K562 (cell line): ENCODE data around the gene SMAP2. TPM values are rescaled to one million over a fixed set of nuclear protein-coding genes. Genes with fewer than 3 reads are reported as not detected.

Experiments used
- ASH1L ChIP-seq: fragments of 450-650 bp; IDR thresholded peaks from 2 replicates; pipeline ENCODE4 v1.6.1; 2018; ENCODE audit warnings: borderline replicate concordance, mild to moderate bottlenecking, low read depth; ENCODE audit not compliant: partially characterized antibody
- C11orf30 ChIP-seq: fragments of 450-650 bp; IDR thresholded peaks from 2 replicates; pipeline ENCODE4 v1.6.1; 2016; ENCODE audit warnings: low read depth, mild to moderate bottlenecking
- ESRRA ChIP-seq: fragments of 450-650 bp; IDR thresholded peaks from 2 replicates; pipeline ENCODE4 v1.6.1; 2014; ENCODE audit warnings: low read depth, mild to moderate bottlenecking, moderate library complexity, borderline replicate concordance
- FIP1L1 ChIP-seq: fragments of 200-400 bp; formaldehyde crosslinking; IDR thresholded peaks from 2 replicates; pipeline ENCODE4 v1.6.1; 2018; ENCODE audit warnings: mild to moderate bottlenecking, low read depth, low read length; ENCODE audit not compliant: poor library complexity, severe bottlenecking
- HMGN3 ChIP-seq: IDR thresholded peaks from 2 replicates; pipeline ENCODE4 v1.6.1; 2011; ENCODE audit warnings: borderline replicate concordance, low read depth, mild to moderate bottlenecking, mixed read lengths, low read length; ENCODE audit not compliant: insufficient read length; ENCODE audit errors: extremely low read depth
- KAT8 ChIP-seq: fragments of 450-650 bp; IDR thresholded peaks from 2 replicates; pipeline ENCODE4 v1.6.1; 2016; ENCODE audit warnings: low read depth, mild to moderate bottlenecking
- L3MBTL2 ChIP-seq: fragments of 450-650 bp; IDR thresholded peaks from 2 replicates; pipeline ENCODE4 v1.6.1; 2016; ENCODE audit warnings: mild to moderate bottlenecking, moderate library complexity
- SRSF1 ChIP-seq: fragments of 200-400 bp; formaldehyde crosslinking; IDR thresholded peaks from 2 replicates; pipeline ENCODE4 v1.6.1; 2017; ENCODE audit warnings: mild to moderate bottlenecking, low read depth, low read length, moderate library complexity
- TRIM28 ChIP-seq: fragments of 450-650 bp; IDR thresholded peaks from 2 replicates; pipeline ENCODE4 v1.6.1; 2017
- TSC22D4 ChIP-seq: fragments of 450-650 bp; IDR thresholded peaks from 2 replicates; pipeline ENCODE4 v1.6.1; 2016; ENCODE audit warnings: missing genetic modification characterization, missing biosample characterization, control low read depth
- ZBTB7A ChIP-seq: IDR thresholded peaks from 2 replicates; pipeline ENCODE4 v1.6.1; 2011; ENCODE audit warnings: low read depth, mild to moderate bottlenecking, low read length, moderate library complexity, borderline replicate concordance; ENCODE audit not compliant: control insufficient read depth
- ZFP1 ChIP-seq: fragments of 450-650 bp; formaldehyde crosslinking; IDR thresholded peaks from 2 replicates; pipeline ENCODE4 v1.4.0; 2020; ENCODE audit warnings: mild to moderate bottlenecking, mixed read lengths
- ZKSCAN8 ChIP-seq: fragments of 200-800 bp; sonication (Bioruptor generic); IDR thresholded peaks from 2 replicates; pipeline ENCODE4 v1.6.1; 2016; ENCODE audit warnings: missing genetic modification characterization, missing compliant biosample characterization
- ZNF124 ChIP-seq: sonication (generic); formaldehyde crosslinking; IDR thresholded peaks from 2 replicates; pipeline ENCODE4 v1.8.1; 2022; ENCODE audit warnings: missing genetic modification reagents
- ZNF274 ChIP-seq: IDR thresholded peaks from 2 replicates; pipeline ENCODE4 v1.6.1; 2011; ENCODE audit warnings: low read depth, mild to moderate bottlenecking, low read length, moderate library complexity, borderline replicate concordance
- ZNF316 ChIP-seq: fragments of 450-650 bp; IDR thresholded peaks from 2 replicates; pipeline ENCODE4 v1.6.1; 2016
- polyA plus RNA-seq, 8 experiments: library from polyadenylated mRNA; depleted of rRNA in 4 of 8; stranded (reverse) in 5 of 8; unstranded in 3 of 8; fragments of >200 nt; fragmentation: Nextera tagmentation in 2 of 8; fragmentation: Illumina TruSeq in 1 of 8; extraction: Ambion mirVana in 2 of 8; extraction: Trizol in 1 of 8; gene quantifications; 2 replicates each; pipeline versions ENCODE4 v1.2.1 to v1.2.3, GENCODE V29; 2011 to 2014; ENCODE audit warnings: inconsistent platforms in 1 of 8, missing spikeins in 1 of 8
- total RNA-seq, 7 experiments: library from RNA; depleted of rRNA in 6 of 7; stranded (reverse); fragments of >200 nt in 6 of 7; fragmentation: Illumina TruSeq in 2 of 7; extraction: Trizol in 2 of 7; gene quantifications; 2 replicates each; pipeline versions ENCODE4 v1.2.1 to v1.2.3, GENCODE V29; 2011 to 2021; ENCODE audit warnings: low replicate concordance in 1 of 7
- TF ChIP-seq, protein P1 (sequence below): fragments of 450-650 bp; IDR thresholded peaks from one replicate; pipeline ENCODE4 v1.6.1; 2018; ENCODE audit warnings: mild to moderate bottlenecking, moderate library complexity; ENCODE audit not compliant: partially characterized antibody
- TF ChIP-seq, protein P2 (sequence below): sonication (generic); formaldehyde crosslinking; IDR thresholded peaks from 2 replicates; pipeline ENCODE4 v1.8.0; 2022; ENCODE audit warnings: missing genetic modification reagents, mild to moderate bottlenecking, moderate library complexity, borderline replicate concordance
- TF ChIP-seq, protein P3 (sequence below): sonication (generic); formaldehyde crosslinking; IDR thresholded peaks from 2 replicates; pipeline ENCODE4 v1.8.0; 2022; ENCODE audit warnings: mild to moderate bottlenecking, missing genetic modification reagents
- TF ChIP-seq, protein P4 (sequence below), 2 experiments: fragments of 450-650 bp in 1 of 2; IDR thresholded peaks; 2 replicates each; pipeline ENCODE4 v1.6.1; 2011 to 2017; ENCODE audit warnings: low read depth in 2 of 2, antibody characterized with exemption in 1 of 2, borderline replicate concordance in 1 of 2, low read length in 1 of 2, mild to moderate bottlenecking in 1 of 2, mixed read lengths in 1 of 2; ENCODE audit not compliant: control insufficient read depth in 1 of 2

Gene SMAP2
- total and polyA plus RNA-seq, 9 of the 15 experiments (the other 6 are each of a cell fraction or from before 2014, with no cell fraction given) = 38.7 to 212 (median 94.1) TPM

DNA sequence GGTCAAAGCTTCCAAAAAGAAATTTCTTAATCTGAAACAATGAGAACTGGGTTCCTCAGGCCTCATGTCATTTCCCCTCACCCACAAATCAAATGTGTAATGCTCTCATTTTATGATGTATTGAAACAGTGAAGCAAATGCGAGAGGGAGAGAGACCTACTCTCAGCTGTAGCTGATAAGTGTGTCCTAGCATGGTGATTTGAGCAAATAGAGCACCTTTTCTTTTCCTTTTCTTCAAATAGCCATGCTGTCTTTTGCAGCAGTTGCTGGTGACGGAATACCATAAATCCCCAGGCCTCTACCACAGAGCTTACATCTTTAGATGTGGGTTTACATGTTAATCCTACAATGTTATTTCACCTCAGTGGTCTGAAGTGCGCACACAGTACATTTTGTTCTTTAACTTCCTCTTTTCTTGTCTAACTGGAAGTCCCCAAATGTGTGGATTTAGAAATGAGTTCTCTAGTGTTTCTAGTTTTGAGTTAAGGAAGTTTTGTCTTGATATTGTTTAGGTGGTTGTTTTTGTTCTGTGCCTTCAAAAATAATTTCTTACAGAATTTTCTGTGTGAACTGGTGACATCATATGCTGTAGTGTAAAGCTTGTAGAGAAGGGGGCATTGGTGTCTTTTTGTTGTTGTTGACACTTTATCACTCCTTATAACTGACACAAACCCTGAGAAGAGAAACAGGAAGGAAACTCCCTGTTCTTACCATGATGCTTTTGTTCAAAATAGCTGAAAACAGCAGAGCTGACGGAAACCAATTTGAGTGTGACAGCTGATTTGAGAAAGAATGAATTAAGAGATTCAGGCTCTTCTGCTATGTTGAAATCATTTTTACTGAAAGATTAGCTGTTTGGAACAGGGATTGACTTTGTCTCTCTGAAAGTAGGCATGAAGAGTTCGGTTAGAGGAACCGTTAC lies 12.2 kb downstream of the SMAP2 start (continued):
- TF ChIP-seq, protein P1, sequence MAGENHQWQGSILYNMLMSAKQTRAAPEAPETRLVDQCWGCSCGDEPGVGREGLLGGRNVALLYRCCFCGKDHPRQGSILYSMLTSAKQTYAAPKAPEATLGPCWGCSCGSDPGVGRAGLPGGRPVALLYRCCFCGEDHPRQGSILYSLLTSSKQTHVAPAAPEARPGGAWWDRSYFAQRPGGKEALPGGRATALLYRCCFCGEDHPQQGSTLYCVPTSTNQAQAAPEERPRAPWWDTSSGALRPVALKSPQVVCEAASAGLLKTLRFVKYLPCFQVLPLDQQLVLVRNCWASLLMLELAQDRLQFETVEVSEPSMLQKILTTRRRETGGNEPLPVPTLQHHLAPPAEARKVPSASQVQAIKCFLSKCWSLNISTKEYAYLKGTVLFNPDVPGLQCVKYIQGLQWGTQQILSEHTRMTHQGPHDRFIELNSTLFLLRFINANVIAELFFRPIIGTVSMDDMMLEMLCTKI = no peak
- TF ChIP-seq C11orf30 (no peak), SRSF1 (no peak), ESRRA (0 out of 2 replicates have a peak, but pooled peaks have one; percentile 28), TRIM28 (no peak), ASH1L (no peak), ZFP1 (CRISPR knock-in tag) (no peak), FIP1L1 (no peak), ZKSCAN8 (CRISPR knock-in tag) (peak; percentile 52; the same call in 1 of the 2 replicates), ZBTB7A (no peak), L3MBTL2 (peak; percentile 24; the same call in 1 of the 2 replicates), ZNF274 (no peak), TSC22D4 (tag) (no peak), HMGN3 (no peak), KAT8 (no peak), ZNF124 (CRISPR knock-in tag) (no peak), ZNF316 (no peak)
- TF ChIP-seq, protein P2, sequence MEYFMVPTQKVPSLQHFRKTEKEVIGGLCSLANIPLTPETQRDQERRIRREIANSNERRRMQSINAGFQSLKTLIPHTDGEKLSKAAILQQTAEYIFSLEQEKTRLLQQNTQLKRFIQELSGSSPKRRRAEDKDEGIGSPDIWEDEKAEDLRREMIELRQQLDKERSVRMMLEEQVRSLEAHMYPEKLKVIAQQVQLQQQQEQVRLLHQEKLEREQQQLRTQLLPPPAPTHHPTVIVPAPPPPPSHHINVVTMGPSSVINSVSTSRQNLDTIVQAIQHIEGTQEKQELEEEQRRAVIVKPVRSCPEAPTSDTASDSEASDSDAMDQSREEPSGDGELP (CRISPR knock-in tag) = no peak
- TF ChIP-seq, protein P3, sequence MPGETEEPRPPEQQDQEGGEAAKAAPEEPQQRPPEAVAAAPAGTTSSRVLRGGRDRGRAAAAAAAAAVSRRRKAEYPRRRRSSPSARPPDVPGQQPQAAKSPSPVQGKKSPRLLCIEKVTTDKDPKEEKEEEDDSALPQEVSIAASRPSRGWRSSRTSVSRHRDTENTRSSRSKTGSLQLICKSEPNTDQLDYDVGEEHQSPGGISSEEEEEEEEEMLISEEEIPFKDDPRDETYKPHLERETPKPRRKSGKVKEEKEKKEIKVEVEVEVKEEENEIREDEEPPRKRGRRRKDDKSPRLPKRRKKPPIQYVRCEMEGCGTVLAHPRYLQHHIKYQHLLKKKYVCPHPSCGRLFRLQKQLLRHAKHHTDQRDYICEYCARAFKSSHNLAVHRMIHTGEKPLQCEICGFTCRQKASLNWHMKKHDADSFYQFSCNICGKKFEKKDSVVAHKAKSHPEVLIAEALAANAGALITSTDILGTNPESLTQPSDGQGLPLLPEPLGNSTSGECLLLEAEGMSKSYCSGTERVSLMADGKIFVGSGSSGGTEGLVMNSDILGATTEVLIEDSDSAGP (CRISPR knock-in tag) = no peak
- TF ChIP-seq, protein P4, sequence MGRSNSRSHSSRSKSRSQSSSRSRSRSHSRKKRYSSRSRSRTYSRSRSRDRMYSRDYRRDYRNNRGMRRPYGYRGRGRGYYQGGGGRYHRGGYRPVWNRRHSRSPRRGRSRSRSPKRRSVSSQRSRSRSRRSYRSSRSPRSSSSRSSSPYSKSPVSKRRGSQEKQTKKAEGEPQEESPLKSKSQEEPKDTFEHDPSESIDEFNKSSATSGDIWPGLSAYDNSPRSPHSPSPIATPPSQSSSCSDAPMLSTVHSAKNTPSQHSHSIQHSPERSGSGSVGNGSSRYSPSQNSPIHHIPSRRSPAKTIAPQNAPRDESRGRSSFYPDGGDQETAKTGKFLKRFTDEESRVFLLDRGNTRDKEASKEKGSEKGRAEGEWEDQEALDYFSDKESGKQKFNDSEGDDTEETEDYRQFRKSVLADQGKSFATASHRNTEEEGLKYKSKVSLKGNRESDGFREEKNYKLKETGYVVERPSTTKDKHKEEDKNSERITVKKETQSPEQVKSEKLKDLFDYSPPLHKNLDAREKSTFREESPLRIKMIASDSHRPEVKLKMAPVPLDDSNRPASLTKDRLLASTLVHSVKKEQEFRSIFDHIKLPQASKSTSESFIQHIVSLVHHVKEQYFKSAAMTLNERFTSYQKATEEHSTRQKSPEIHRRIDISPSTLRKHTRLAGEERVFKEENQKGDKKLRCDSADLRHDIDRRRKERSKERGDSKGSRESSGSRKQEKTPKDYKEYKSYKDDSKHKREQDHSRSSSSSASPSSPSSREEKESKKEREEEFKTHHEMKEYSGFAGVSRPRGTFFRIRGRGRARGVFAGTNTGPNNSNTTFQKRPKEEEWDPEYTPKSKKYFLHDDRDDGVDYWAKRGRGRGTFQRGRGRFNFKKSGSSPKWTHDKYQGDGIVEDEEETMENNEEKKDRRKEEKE (IDR thresholded peaks at IDR 0.05; ENCODE audit: borderline replicate concordance in 1 of 2, control insufficient read depth in 1 of 2, low read depth in 2 of 2, low read length in 1 of 2) = no peak
